Right lobe of liver (tissue), 6 donors: ENCODE data around the gene BRD1. TPM values are rescaled to one million over a fixed set of nuclear protein-coding genes. Genes with fewer than 3 reads are reported as not detected.

Experiments used
- ATAC-seq, 4 donors: fragments of 200-7000 bp; cut with Tn5 transposase; one replicate each; pipeline ENCODE4 v1.9.1; 2020; ENCODE audit warnings: mild to moderate bottlenecking in 4 of 4, moderate library complexity in 4 of 4
- DNase-seq, 3 donors: peaks; one replicate each; pipeline ENCODE4 v3.0.0-alpha.2; 2020
- H3K27ac ChIP-seq, 3 donors: fragments of 200-600 bp; one replicate each; pipeline ENCODE4 v1.8.0; 2022
- H3K27me3 ChIP-seq, 2 donors: fragments of 200-600 bp; one replicate each; pipeline ENCODE4 v1.8.0; 2022
- H3K36me3 ChIP-seq, 4 donors: fragments of 200-600 bp; sonication (generic) in 1 of 4; one replicate each; pipeline versions ENCODE4 v1.5.1 to v1.8.0; 2017 to 2022; ENCODE audit warnings: control low read depth in 1 of 4
- H3K4me1 ChIP-seq, 4 donors: fragments of 200-600 bp; sonication (generic) in 1 of 4; one replicate each; pipeline versions ENCODE4 v1.5.1 to v1.8.0; 2017 to 2022; ENCODE audit warnings: control low read depth in 1 of 4
- H3K4me3 ChIP-seq, 3 donors: fragments of 200-600 bp; one replicate each; pipeline ENCODE4 v1.8.0; 2022
- H3K9me3 ChIP-seq, 4 donors: fragments of 200-600 bp; sonication (generic) in 1 of 4; one replicate each; pipeline versions ENCODE4 v1.5.1 to v1.8.0; 2017 to 2022; ENCODE audit warnings: control low read depth in 1 of 4
- CTCF ChIP-seq, 4 donors: fragments of 200-600 bp in 3 of 4; fragments of 450-650 bp in 1 of 4; IDR thresholded peaks; one replicate each; pipeline versions ENCODE4 v1.5.1 to v1.8.0; 2016 to 2022; ENCODE audit warnings: antibody characterized with exemption in 4 of 4, mild to moderate bottlenecking in 2 of 4
- POLR2A ChIP-seq: fragments of 450-650 bp; IDR thresholded peaks from one replicate; pipeline ENCODE4 v1.6.1; 2017; ENCODE audit warnings: antibody characterized with exemption, mild to moderate bottlenecking
- whole genome bisulfite sequencing: methylation state at CpG from one replicate; pipeline ENCODE4 v1.1.6; 2018; ENCODE audit warnings: low coverage, low lambda C conversion rate; ENCODE audit not compliant: insufficient coverage; ENCODE audit errors: missing lambda C conversion rate; 5-methylcytosine and 5-hydroxymethylcytosine counted together
- intact Hi-C, 2 donors: fragments of 100-400 bp; cut with DNase I; formaldehyde crosslinking; loops; one replicate each; pipeline versions ENCODE4 v1.11.2 to v1.14.1; 2022
- total RNA-seq, 6 experiments: library from RNA; depleted of rRNA in 2 of 6; stranded (reverse); fragments of >200 nt in 2 of 6; fragmentation: NEBNext Ultra II Directional in 3 of 6; extraction: Animal tissue kit (Norgen Biotek cat#: 25700) in 3 of 6; gene quantifications; one replicate each; pipeline versions ENCODE4 v1.1.0 to v1.2.4, GENCODE V29; 2016 to 2023
- donor health status: DM: no; HTN: yes; CAD: no.
- donor health status: DM: no; HTN: no; CAD: no.
- donor health status: DM: no; HTN: no; CAD: no.
- donor health status: DM: no; HTN: yes; CAD: no.
- donor health status: DM: no; HTN: yes; CAD: no.

The BRD1 gene
- total RNA-seq, 6 experiments from 2014 or later, result 9.3 to 17.8 (median 11.6) TPM

- H3K9me3 ChIP-seq, result no peaks in the 10 kb centered on the region
- intact Hi-C loops, result no loop called here
- H3K27me3 ChIP-seq, result no peaks in the 10 kb centered on the region
- peaks cover 0 to 31% (median 11%) of the 10 kb centered on the region in 4 donors for H3K4me1 ChIP-seq
- H3K36me3 ChIP-seq, result peaks cover 0 to 4% (median 0%) of the 10 kb centered on the region in 4 donors
- no peak for TF ChIP-seq POLR2A
- no peak for TF ChIP-seq CTCF (IDR thresholded peaks at IDR 0.05)
- no peak overlapping the region for H3K4me3 ChIP-seq
- peak; percentile 77 to 85 (median 82) for DNase-seq
- peak overlapping the region in 1 of 3 donors; percentile 28 for H3K27ac ChIP-seq
- ATAC-seq, result peak; percentile 89 to 95 (median 92)
- 34% methylated on average over 16 of the region's 18 CpGs for WGBS
Observed at GRCh38 chr22:49811020-49811791, 16.5 kb downstream of the BRD1 start.

GRCh38 chr22:49810363-49811019 lies 17.2 kb downstream of the BRD1 start:
- Histone ChIP-seq H3K27me3 (no peaks in the 10 kb centered on the region), H3K4me3 (no peak overlapping the region), H3K4me1 (peaks cover 0 to 31% (median 11%) of the 10 kb centered on the region in 4 donors), H3K36me3 (peaks cover 0 to 4% (median 1%) of the 10 kb centered on the region in 4 donors), H3K9me3 (no peaks in the 10 kb centered on the region), H3K27ac (no peak overlapping the region)
- WGBS, result 68% methylated on average over 5 of the region's 5 CpGs
- TF ChIP-seq POLR2A (no peak), CTCF (IDR thresholded peaks at IDR 0.05) (no peak)
- ATAC-seq (no peak), DNase-seq (no peak)
- intact Hi-C loops, result no loop called here

- DNase-seq (no peak), ATAC-seq (peak in 1 of 4 donors; percentile 21)
- WGBS, result 64% methylated on average over 14 of the region's 14 CpGs
- peaks cover 0 to 16% (median 5%) of the 10 kb centered on the region in 4 donors for H3K36me3 ChIP-seq
- H3K27me3 ChIP-seq, result no peaks in the 10 kb centered on the region
- intact Hi-C loops, result no loop called here
- no peak for TF ChIP-seq POLR2A
- no peak for TF ChIP-seq CTCF (IDR thresholded peaks at IDR 0.05)
- H3K4me1 ChIP-seq, result peaks cover 0 to 31% (median 11%) of the 10 kb centered on the region in 4 donors
- H3K9me3 ChIP-seq, result no peaks in the 10 kb centered on the region
- H3K27ac ChIP-seq, result no peak overlapping the region
- H3K4me3 ChIP-seq, result no peak overlapping the region
Observed at GRCh38 chr22:49807780-49808708, 19.6 kb downstream of the BRD1 start.

- intact Hi-C loops, result no loop called here
- Histone ChIP-seq H3K4me1 (peaks cover 0 to 26% (median 8%) of the 10 kb centered on the region in 4 donors), H3K36me3 (peaks cover 0 to 20% (median 6%) of the 10 kb centered on the region in 4 donors), H3K9me3 (no peaks in the 10 kb centered on the region), H3K27me3 (no peaks in the 10 kb centered on the region), H3K4me3 (no peak overlapping the region), H3K27ac (no peak overlapping the region)
- no peak for ATAC-seq
- TF ChIP-seq POLR2A (no peak), CTCF (IDR thresholded peaks at IDR 0.05) (no peak)
- no peak for DNase-seq
- WGBS, result 88% methylated on average over 7 of the region's 8 CpGs
Observed at GRCh38 chr22:49807129-49807528, 20.5 kb downstream of the BRD1 start.
